Body of pancreas (tissue), 4 donors: ENCODE data around the gene LRRC9. TPM values are rescaled to one million over a fixed set of nuclear protein-coding genes. Genes with fewer than 3 reads are reported as not detected.
"Not testable (repeated sequence)": the region's sequence is repeated elsewhere in the genome, so short reads cannot be mapped to it uniquely, and the experiment has no call there.

ENCODE experiments used
- ATAC-seq: fragments of 150-250 bp; one replicate; pipeline ENCODE4 v1.9.1; 2016
- DNase-seq, 4 donors: peaks; one replicate each; pipeline ENCODE4 v3.0.0-alpha.2; 2019
- H3K27ac ChIP-seq, 4 donors: fragments of 200-600 bp; sonication (generic); 1 replicate in 3 of 4; 2 replicates in 1 of 4; pipeline versions ENCODE4 v1.5.1 to v1.6.1; 2016 to 2019; ENCODE audit warnings: mild to moderate bottlenecking in 1 of 4, mixed read lengths in 1 of 4, moderate library complexity in 1 of 4
- H3K27me3 ChIP-seq, 2 donors: fragments of 200-600 bp; sonication (generic); one replicate each; pipeline ENCODE4 v1.6.0; 2016; ENCODE audit warnings: mild to moderate bottlenecking in 1 of 2
- H3K36me3 ChIP-seq, 2 donors: fragments of 200-600 bp; sonication (generic); replicated peaks in 1 of 2; 2 replicates each; pipeline ENCODE4 v1.5.1; 2016; ENCODE audit warnings: low read depth in 2 of 2; ENCODE audit not compliant: insufficient read depth in 1 of 2
- H3K4me1 ChIP-seq: fragments of 200-600 bp; sonication (generic); one replicate; pipeline ENCODE4 v1.6.0; 2016
- H3K4me3 ChIP-seq, 2 donors: fragments of 200-600 bp; sonication (generic); 1 replicate in 1 of 2; 2 replicates in 1 of 2; pipeline ENCODE4 v1.5.1; 2016 to 2019
- H3K9me3 ChIP-seq, 3 donors: fragments of 200-600 bp; sonication (generic); 1 replicate in 2 of 3; 2 replicates in 1 of 3; pipeline ENCODE4 v1.5.1; 2016
- CTCF ChIP-seq, 7 experiments: fragments of 450-650 bp in 4 of 7; fragments of 200-600 bp in 3 of 7; sonication (generic) in 3 of 7; IDR thresholded peaks; one replicate each; pipeline ENCODE4 v1.5.1; 2016 to 2019; ENCODE audit warnings: antibody characterized with exemption in 7 of 7
- POLR2A ChIP-seq, 3 donors: fragments of 450-650 bp; IDR thresholded peaks; one replicate each; pipeline ENCODE4 v1.6.1; 2016; ENCODE audit warnings: antibody characterized with exemption in 3 of 3, mild to moderate bottlenecking in 2 of 3
- WGBS, 2 donors: methylation state at CpG; one replicate each; pipeline ENCODE4 v1.1.5; 2017; 5-methylcytosine and 5-hydroxymethylcytosine counted together
- intact Hi-C: fragments of 100-400 bp; cut with DNase I; formaldehyde crosslinking; loops from one replicate; pipeline ENCODE4 v1.15.1; 2023
- total RNA-seq, 2 donors: library from RNA; depleted of rRNA; stranded (reverse); fragments of >200 nt; gene quantifications; one replicate each; pipeline ENCODE4 v1.1.0, GENCODE V29; 2016

LRRC9 gene
- total RNA-seq, 2 donors from 2014 or later: not detected

DNA sequence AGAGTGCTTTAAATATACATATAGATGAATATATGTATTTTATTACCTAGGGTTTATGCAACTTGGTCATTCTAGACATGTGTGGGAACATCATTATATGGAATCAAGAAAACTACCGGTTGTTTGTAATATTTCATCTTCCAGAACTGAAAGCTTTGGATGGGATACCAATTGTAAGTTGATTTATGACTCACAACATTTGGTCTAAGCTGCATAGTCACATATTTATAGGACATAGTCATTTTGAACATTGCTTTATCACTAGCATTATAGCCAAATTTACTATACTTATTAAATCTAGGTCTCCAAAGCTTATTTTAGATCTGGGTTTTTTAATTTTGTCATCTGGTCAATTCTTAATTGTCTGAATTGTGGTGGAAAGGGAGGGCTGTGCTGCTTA is 88.1 kb downstream of the LRRC9 start:
- Histone ChIP-seq H3K4me3 (no peak overlapping the region), H3K27ac (no peak overlapping the region), H3K36me3 (no peaks in the 10 kb centered on the region), H3K27me3 (no peaks in the 10 kb centered on the region), H3K4me1 (peaks cover 12% of the 10 kb centered on the region), H3K9me3 (peaks cover 0 to 8% (median 0%) of the 10 kb centered on the region in 3 donors)
- DNase-seq: no peak
- TF ChIP-seq POLR2A (IDR thresholded peaks at IDR 0.05) (no peak), CTCF (IDR thresholded peaks at IDR 0.05) (no peak)
- no peak for ATAC-seq
- 57 to 66% methylated on average over 1 of the region's 1 CpG for WGBS, 2 donors
- intact Hi-C loops: no loop called here

DNA sequence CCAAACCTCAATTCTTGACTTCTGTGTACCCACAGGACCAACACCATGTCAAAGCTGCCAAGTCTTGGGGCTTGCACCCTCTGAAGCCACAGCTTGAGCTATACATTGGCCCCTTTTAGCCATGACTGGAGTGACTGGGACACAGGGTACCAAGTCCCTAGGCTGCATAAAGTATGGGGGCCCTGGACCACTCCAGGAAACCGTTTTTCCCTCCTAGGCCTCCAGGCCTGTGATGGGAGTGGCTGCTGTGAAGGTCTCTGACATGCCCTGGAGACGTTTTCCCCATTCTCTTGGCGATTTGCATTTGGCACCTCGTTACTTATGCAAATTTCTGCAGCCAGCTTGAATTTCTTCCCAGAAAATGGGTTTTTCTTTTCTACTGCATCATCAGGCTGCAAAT is 90.3 kb downstream of the LRRC9 start:
- 55 to 66% methylated on average over 4 of the region's 4 CpGs for WGBS, 2 donors
- intact Hi-C loops, H3K4me3 ChIP-seq: not testable (repeated sequence)

DNA sequence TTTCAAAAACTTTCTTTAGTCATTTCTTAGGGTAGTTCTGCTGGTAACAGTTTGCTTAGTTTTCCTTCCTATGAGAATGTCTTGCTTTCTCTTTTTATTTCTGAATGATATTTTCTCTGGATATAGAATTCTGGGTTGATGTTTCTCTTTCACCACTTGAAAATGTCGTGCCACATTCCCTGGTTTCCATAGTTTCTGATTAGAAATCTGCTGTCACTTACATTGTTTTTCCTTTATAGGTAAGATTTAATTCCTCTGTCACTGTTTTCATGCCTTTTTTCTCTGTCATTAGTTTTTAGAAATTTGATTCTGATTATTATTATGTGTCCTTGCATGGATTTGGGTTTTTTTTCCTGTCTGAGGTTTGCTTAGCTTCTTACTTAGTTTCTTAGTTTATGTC is 94.5 kb downstream of the LRRC9 start:
- Histone ChIP-seq H3K4me3 (no peak overlapping the region), H3K27ac (no peak overlapping the region), H3K27me3 (no peaks in the 10 kb centered on the region), H3K4me1 (no peaks in the 10 kb centered on the region), H3K9me3 (peaks cover 0 to 8% (median 0%) of the 10 kb centered on the region in 3 donors), H3K36me3 (no peaks in the 10 kb centered on the region)
- ATAC-seq (no peak), DNase-seq (no peak)
- WGBS, 2 donors: 74 to 76% methylated on average over 1 of the region's 1 CpG
- intact Hi-C loops: no loop called here
- no peak for TF ChIP-seq CTCF (IDR thresholded peaks at IDR 0.05)
- TF ChIP-seq POLR2A (IDR thresholded peaks at IDR 0.05): no peak

More for the DNA sequence above, 90.3 kb downstream of the LRRC9 start:
- not testable (repeated sequence) for ATAC-seq, H3K27me3 ChIP-seq, DNase-seq, H3K27ac ChIP-seq, H3K9me3 ChIP-seq, H3K4me1 ChIP-seq, H3K36me3 ChIP-seq

GRCh38 chr14:60021619-60022018 is 101.7 kb downstream of the LRRC9 start:
- no peak for ATAC-seq
- 70 to 78% methylated on average over 2 of the region's 2 CpGs for WGBS, 2 donors
- no peak for TF ChIP-seq CTCF (IDR thresholded peaks at IDR 0.05)
- TF ChIP-seq POLR2A (IDR thresholded peaks at IDR 0.05): no peak
- Histone ChIP-seq H3K9me3 (no peaks in the 10 kb centered on the region), H3K4me3 (no peak overlapping the region), H3K36me3 (no peaks in the 10 kb centered on the region), H3K4me1 (no peaks in the 10 kb centered on the region), H3K27me3 (no peaks in the 10 kb centered on the region), H3K27ac (no peak overlapping the region)
- no peak for DNase-seq
- intact Hi-C loops: no loop called here

GRCh38 chr14:60025571-60025970 is 105.6 kb downstream of the LRRC9 start:
- intact Hi-C loops: no loop called here
- no peaks in the 10 kb centered on the region for H3K9me3 ChIP-seq
- H3K36me3 ChIP-seq: no peaks in the 10 kb centered on the region
- no peak overlapping the region for H3K4me3 ChIP-seq
- DNase-seq: no peak
- H3K4me1 ChIP-seq: peaks cover 7% of the 10 kb centered on the region
- no peak for TF ChIP-seq CTCF (IDR thresholded peaks at IDR 0.05)
- no peak for TF ChIP-seq POLR2A (IDR thresholded peaks at IDR 0.05)
- no peak overlapping the region for H3K27ac ChIP-seq
- no peaks in the 10 kb centered on the region for H3K27me3 ChIP-seq
- no peak for ATAC-seq
